ENCODE data around the gene OPCML.

DNA sequence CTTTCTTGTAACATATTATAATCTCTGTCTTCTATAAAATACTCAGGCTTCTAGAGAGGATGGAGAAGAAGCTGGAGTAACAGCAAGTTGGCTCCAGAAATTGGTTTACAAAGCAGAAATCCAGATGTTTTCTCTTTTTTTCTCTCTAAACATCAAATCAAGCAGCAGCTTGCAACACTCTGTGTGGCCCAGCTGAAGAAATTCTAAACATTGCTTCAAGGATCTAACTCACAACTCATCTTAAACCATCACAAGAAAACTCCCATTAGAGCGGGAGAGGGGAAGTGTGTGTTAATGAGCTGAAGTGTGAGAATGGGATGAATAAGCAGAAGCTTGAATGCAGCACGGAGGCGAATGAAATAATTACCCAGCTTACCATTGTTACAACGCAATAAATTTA is 146.5 kb downstream of the OPCML start:
- no peak for TF ChIP-seq CTCF (IDR thresholded peaks at IDR 0.05)
- no peak for TF ChIP-seq EP300 (IDR thresholded peaks at IDR 0.05; ENCODE audit: low read depth)
- TF ChIP-seq POLR2A (IDR thresholded peaks at IDR 0.05): no peak

Data from transverse colon (tissue), 3 donors.